ENCODE results near the gene ANKRD52. TPM values are rescaled to one million over a fixed set of nuclear protein-coding genes. Genes with fewer than 3 reads are reported as not detected.

The ANKRD52 gene
- total and polyA plus RNA-seq, 4 donors: 20.9 to 54.7 (median 32.9) TPM

DNA sequence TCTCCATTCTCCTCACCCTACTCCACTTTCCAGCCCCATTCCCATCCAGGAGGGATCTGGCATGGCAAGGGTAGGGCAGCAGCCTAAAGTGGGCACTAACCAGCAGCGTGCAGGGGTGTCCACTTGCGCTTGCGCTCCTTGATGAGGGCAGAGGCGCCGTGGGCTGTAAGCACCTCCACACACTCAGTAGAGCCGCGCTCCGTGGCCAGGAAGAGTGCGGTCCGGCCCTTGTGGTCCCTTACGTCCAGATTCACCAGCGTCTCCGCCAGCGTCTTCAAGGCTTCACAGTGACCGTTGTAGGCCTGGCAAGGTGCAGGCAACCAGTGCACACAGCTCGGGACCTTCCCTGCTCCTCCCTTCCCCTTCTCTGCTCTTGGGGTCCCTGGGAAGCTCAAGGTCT lies 10.3 kb downstream of the ANKRD52 start:
- no peaks in the 10 kb centered on the region for H3K27me3 ChIP-seq (ENCODE audit: control insufficient read depth, insufficient read depth, low read length)
- WGBS (ENCODE audit: insufficient coverage): 96% methylated on average over 16 of the region's 16 CpGs
- no peak overlapping the region for H3K4me3 ChIP-seq (ENCODE audit: low read depth, low read length)
- peaks cover 92% of the 10 kb centered on the region for H3K36me3 ChIP-seq (ENCODE audit: control insufficient read depth, insufficient read depth, low read length)
- H3K9me3 ChIP-seq (ENCODE audit: control insufficient read depth, insufficient read depth, low read length): no peaks in the 10 kb centered on the region
- no peaks in the 10 kb centered on the region for H3K4me1 ChIP-seq (ENCODE audit: control insufficient read depth, insufficient read depth, low read length)
- no peak overlapping the region for H3K27ac ChIP-seq (ENCODE audit: low read depth, low read length)
- no peak for DNase-seq (ENCODE audit: low read depth in 4 of 6, low spot score in 6 of 6)

DNA sequence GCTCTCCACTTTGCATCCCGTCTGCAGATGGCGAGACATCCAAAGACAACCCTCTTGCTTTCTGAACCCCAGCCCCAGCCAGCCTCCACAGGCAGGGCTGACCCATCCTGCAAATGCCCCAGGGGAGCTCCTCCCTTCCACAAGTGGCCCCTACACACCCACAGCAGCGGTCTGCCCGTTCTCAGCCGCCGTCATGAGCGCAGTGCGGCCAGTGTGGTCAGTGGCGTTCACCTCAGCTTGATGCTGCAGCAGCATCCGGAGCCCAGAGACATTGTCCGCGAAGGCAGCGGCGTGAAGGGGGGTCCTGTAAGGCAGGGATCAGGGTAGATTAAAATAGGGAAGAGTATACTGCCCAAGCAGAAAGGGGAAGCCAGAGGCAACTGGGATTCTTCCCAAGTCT lies 13.7 kb downstream of the ANKRD52 start:
- no peak overlapping the region for H3K27ac ChIP-seq (ENCODE audit: low read depth, low read length)
- H3K27me3 ChIP-seq (ENCODE audit: control insufficient read depth, insufficient read depth, low read length): no peaks in the 10 kb centered on the region
- H3K9me3 ChIP-seq (ENCODE audit: control insufficient read depth, insufficient read depth, low read length): no peaks in the 10 kb centered on the region
- 97% methylated on average over 14 of the region's 14 CpGs for WGBS (ENCODE audit: insufficient coverage)
- no peak overlapping the region for H3K4me3 ChIP-seq (ENCODE audit: low read depth, low read length)
- DNase-seq (ENCODE audit: low read depth in 4 of 6, low spot score in 6 of 6): no peak
- no peaks in the 10 kb centered on the region for H3K4me1 ChIP-seq (ENCODE audit: control insufficient read depth, insufficient read depth, low read length)
- H3K36me3 ChIP-seq (ENCODE audit: control insufficient read depth, insufficient read depth, low read length): peaks cover 96% of the 10 kb centered on the region

DNA sequence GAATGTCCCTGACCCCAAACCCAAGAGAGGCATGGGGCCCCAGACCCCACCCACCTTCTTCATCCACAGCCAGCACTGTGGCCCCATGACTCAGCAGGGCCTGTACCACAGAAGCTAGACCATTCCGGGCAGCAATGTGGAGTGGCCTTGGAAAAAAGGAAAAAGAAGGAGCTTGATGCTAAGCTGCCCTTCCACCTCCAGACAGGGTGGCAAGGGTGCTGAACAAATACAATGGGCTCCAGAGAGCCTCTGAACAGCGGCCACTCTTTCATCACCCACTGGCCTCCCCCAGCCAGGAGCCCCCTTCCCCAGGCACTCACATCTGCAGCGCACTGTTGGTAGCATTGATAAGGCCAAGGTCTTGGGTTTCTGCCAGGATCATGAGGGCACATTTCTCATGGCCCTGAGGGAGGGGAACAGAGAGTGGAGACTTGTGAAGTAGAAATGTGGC lies 14.4 kb downstream of the ANKRD52 start:
- H3K4me1 ChIP-seq (ENCODE audit: control insufficient read depth, insufficient read depth, low read length): no peaks in the 10 kb centered on the region
- H3K4me3 ChIP-seq (ENCODE audit: low read depth, low read length): no peak overlapping the region
- no peaks in the 10 kb centered on the region for H3K9me3 ChIP-seq (ENCODE audit: control insufficient read depth, insufficient read depth, low read length)
- H3K27me3 ChIP-seq (ENCODE audit: control insufficient read depth, insufficient read depth, low read length): no peaks in the 10 kb centered on the region
- DNase-seq (ENCODE audit: low read depth in 4 of 6, low spot score in 6 of 6): no peak
- H3K27ac ChIP-seq (ENCODE audit: low read depth, low read length): no peak overlapping the region
- peaks cover 98% of the 10 kb centered on the region for H3K36me3 ChIP-seq (ENCODE audit: control insufficient read depth, insufficient read depth, low read length)
- 60% methylated on average over 1 of the region's 3 CpGs for WGBS (ENCODE audit: insufficient coverage)

DNA sequence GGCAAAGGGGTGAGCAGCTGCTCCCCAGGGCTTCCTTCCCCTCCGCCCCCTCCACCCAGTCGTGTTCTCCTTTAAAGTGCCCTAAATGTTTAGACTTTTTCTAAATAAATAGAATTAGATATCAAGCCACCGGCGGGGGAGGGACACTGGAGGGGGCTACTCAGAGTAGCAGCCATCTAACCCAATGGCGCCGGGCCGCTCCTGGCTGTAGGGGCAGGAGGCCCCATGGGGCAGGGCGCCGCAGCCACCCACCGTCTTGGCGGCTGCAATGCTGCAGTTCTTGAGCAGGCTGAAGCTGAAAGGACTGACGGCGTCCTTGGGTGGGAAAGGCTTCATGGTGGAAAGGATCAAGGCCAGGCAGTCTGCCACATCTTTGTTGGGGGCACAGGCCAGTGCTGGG lies 15.2 kb downstream of the ANKRD52 start:
- Histone ChIP-seq H3K27me3 (ENCODE audit: control insufficient read depth, insufficient read depth, low read length) (no peaks in the 10 kb centered on the region), H3K4me1 (ENCODE audit: control insufficient read depth, insufficient read depth, low read length) (no peaks in the 10 kb centered on the region), H3K9me3 (ENCODE audit: control insufficient read depth, insufficient read depth, low read length) (no peaks in the 10 kb centered on the region), H3K27ac (ENCODE audit: low read depth, low read length) (peak overlapping the region; percentile 10), H3K4me3 (ENCODE audit: low read depth, low read length) (no peak overlapping the region), H3K36me3 (ENCODE audit: control insufficient read depth, insufficient read depth, low read length) (peaks cover 97% of the 10 kb centered on the region)
- DNase-seq (ENCODE audit: low read depth in 4 of 6, low spot score in 6 of 6): no peak
- WGBS (ENCODE audit: insufficient coverage): 96% methylated on average over 9 of the region's 13 CpGs

DNA sequence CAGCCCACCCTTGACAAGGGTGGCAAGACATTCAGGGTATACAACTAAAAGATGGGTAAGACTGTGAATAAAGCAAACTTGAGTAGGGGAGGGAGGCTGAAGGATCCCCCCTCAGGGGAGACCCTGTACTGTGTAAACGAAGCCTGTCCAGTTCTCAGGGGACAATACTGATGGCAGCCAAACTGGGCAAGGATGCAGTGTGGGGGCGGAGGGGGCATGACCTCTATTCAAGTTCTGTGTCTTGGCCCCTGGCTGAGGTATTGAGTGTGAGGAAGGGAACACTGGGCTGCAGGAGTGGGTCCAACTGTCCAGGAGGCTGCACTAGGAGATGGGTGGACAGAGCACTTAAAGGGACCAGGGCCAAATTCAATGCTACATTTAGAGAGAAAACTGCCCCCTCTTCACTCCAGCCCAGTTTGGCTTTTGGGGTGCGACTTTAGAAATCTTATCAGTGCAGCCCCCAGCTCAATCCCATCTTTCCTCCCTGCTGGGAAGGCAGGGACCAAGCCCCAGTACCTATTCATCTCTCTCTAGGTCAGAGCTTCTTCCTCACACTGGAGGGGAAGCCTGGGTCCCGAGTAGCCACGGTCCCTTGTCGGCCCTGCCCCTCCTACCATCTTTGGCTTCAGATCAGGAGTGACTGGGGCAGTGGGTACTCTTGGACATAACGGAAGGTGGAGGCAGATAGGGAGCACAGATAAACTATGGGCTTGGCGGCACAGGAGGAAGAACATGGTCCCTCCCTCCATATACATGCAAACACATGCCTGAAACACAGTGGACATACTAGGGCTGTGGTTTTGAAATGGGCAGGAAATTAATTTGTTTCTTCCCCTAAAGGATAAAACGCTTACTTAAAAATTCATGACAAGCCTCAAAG lies 16.5 kb downstream of the ANKRD52 start:
- Histone ChIP-seq H3K27ac (ENCODE audit: low read depth, low read length) (no peak overlapping the region), H3K9me3 (ENCODE audit: control insufficient read depth, insufficient read depth, low read length) (no peaks in the 10 kb centered on the region), H3K4me1 (ENCODE audit: control insufficient read depth, insufficient read depth, low read length) (no peaks in the 10 kb centered on the region), H3K36me3 (ENCODE audit: control insufficient read depth, insufficient read depth, low read length) (peaks cover 98% of the 10 kb centered on the region), H3K27me3 (ENCODE audit: control insufficient read depth, insufficient read depth, low read length) (no peaks in the 10 kb centered on the region), H3K4me3 (ENCODE audit: low read depth, low read length) (no peak overlapping the region)
- no peak for DNase-seq (ENCODE audit: low read depth in 4 of 6, low spot score in 6 of 6)
- 72% methylated on average over 3 of the region's 9 CpGs for WGBS (ENCODE audit: insufficient coverage)

DNA sequence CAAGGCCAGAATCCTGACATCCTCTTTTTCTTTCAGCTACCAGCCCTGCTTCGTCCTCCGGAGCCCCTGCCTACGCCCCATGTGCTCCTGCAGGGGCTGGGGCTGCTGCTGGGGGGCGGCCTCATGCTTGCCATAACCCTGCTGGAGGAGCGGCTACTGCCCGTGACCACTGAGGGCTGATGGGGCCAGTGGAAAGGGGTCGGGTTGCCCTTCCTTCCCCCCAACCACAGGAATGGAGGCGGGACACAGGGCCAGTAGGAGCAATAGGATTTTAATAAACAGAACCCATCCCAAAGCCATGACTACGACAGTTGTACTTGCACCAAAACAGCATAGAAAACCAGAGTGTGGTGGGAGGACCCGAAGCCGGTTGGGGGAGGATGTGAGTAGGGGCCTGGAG lies 20.6 kb downstream of the ANKRD52 start:
- Histone ChIP-seq H3K27me3 (ENCODE audit: control insufficient read depth, insufficient read depth, low read length) (no peaks in the 10 kb centered on the region), H3K4me1 (ENCODE audit: control insufficient read depth, insufficient read depth, low read length) (no peaks in the 10 kb centered on the region), H3K4me3 (ENCODE audit: low read depth, low read length) (no peak overlapping the region), H3K27ac (ENCODE audit: low read depth, low read length) (no peak overlapping the region), H3K9me3 (ENCODE audit: control insufficient read depth, insufficient read depth, low read length) (no peaks in the 10 kb centered on the region), H3K36me3 (ENCODE audit: control insufficient read depth, insufficient read depth, low read length) (peaks cover 76% of the 10 kb centered on the region)
- 68% methylated on average over 8 of the region's 11 CpGs for WGBS (ENCODE audit: insufficient coverage)
- DNase-seq (ENCODE audit: low read depth in 4 of 6, low spot score in 6 of 6): no peak

DNA sequence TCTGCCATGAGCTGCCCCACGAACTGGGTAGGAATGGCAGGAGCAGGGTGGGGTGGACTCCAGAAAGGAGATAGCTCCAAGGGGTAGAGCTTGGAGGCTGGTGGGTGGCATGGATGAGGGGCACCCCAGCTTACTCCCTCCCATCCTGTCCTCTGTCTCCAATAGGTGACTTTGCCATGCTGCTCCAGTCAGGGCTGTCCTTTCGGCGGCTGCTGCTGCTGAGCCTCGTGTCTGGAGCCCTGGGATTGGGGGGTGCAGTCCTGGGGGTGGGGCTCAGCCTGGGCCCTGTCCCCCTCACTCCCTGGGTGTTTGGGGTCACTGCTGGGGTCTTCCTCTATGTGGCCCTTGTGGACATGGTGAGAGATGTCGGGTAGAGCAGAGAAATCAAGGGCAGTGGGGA lies 21.2 kb downstream of the ANKRD52 start:
- H3K27ac ChIP-seq (ENCODE audit: low read depth, low read length): no peak overlapping the region
- no peaks in the 10 kb centered on the region for H3K4me1 ChIP-seq (ENCODE audit: control insufficient read depth, insufficient read depth, low read length)
- H3K36me3 ChIP-seq (ENCODE audit: control insufficient read depth, insufficient read depth, low read length): peaks cover 70% of the 10 kb centered on the region
- 88% methylated on average over 5 of the region's 5 CpGs for WGBS (ENCODE audit: insufficient coverage)
- no peaks in the 10 kb centered on the region for H3K27me3 ChIP-seq (ENCODE audit: control insufficient read depth, insufficient read depth, low read length)
- no peaks in the 10 kb centered on the region for H3K9me3 ChIP-seq (ENCODE audit: control insufficient read depth, insufficient read depth, low read length)
- H3K4me3 ChIP-seq (ENCODE audit: low read depth, low read length): no peak overlapping the region
- DNase-seq (ENCODE audit: low read depth in 4 of 6, low spot score in 6 of 6): no peak

DNA sequence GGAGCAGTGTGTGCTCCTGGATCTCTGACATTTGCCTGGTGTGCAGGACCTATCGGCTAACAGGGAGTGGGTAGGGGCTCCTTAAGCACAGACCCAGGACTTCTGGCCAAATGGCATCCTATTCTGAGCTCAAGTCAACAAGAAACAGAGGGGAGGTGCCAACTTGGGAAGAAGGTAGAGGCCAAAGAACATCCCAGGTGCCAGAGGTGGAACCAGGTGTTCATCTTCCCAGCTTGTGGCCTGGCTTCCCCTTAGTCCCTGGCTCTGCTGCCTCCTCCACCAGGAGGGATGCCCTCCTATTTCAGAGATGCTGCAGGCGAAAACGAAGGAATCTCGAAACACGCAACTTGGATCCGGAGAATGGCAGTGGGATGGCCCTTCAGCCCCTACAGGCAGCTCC lies 22.1 kb downstream of the ANKRD52 start:
- no peak for DNase-seq (ENCODE audit: low read depth in 4 of 6, low spot score in 6 of 6)
- H3K9me3 ChIP-seq (ENCODE audit: control insufficient read depth, insufficient read depth, low read length): no peaks in the 10 kb centered on the region
- H3K4me1 ChIP-seq (ENCODE audit: control insufficient read depth, insufficient read depth, low read length): no peaks in the 10 kb centered on the region
- H3K27me3 ChIP-seq (ENCODE audit: control insufficient read depth, insufficient read depth, low read length): no peaks in the 10 kb centered on the region
- H3K27ac ChIP-seq (ENCODE audit: low read depth, low read length): no peak overlapping the region
- 98% methylated on average over 6 of the region's 6 CpGs for WGBS (ENCODE audit: insufficient coverage)
- peaks cover 61% of the 10 kb centered on the region for H3K36me3 ChIP-seq (ENCODE audit: control insufficient read depth, insufficient read depth, low read length)
- H3K4me3 ChIP-seq (ENCODE audit: low read depth, low read length): no peak overlapping the region

DNA sequence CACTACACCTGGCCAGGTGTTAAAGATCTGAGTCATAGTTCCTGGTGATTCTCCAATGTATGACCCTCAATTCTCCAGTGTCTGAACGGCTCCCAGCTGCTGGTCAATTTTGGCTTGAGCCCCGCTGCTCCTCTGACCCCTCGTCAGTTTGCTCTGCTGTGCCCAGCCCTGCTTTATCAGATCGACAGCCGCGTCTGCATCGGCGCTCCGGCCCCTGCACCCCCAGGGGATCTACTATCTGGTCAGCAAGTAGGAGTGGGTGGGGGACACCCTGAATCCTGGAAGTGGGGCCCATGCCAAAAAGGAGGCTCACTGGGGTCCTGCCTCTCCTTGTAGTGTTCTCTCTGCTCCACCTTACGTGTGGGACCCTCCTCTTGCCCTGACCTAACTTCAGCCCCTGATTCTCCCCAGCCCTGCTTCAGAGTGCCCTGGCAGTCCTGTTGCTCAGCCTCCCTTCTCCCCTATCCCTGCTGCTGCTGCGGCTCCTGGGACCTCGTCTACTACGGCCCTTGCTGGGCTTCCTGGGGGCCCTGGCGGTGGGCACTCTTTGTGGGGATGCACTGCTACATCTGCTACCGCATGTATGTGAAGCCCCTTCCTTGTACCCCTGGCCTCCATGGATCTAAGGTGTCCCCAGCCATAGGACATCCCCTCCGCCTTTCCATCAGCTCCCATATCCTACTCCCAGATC lies 23.3 kb downstream of the ANKRD52 start:
- H3K36me3 ChIP-seq (ENCODE audit: control insufficient read depth, insufficient read depth, low read length): peaks cover 49% of the 10 kb centered on the region
- H3K27ac ChIP-seq (ENCODE audit: low read depth, low read length): no peak overlapping the region
- no peak for DNase-seq (ENCODE audit: low read depth in 4 of 6, low spot score in 6 of 6)
- no peak overlapping the region for H3K4me3 ChIP-seq (ENCODE audit: low read depth, low read length)
- H3K27me3 ChIP-seq (ENCODE audit: control insufficient read depth, insufficient read depth, low read length): no peaks in the 10 kb centered on the region
- 87% methylated on average over 16 of the region's 16 CpGs for WGBS (ENCODE audit: insufficient coverage)
- H3K4me1 ChIP-seq (ENCODE audit: control insufficient read depth, insufficient read depth, low read length): no peaks in the 10 kb centered on the region
- H3K9me3 ChIP-seq (ENCODE audit: control insufficient read depth, insufficient read depth, low read length): no peaks in the 10 kb centered on the region

DNA sequence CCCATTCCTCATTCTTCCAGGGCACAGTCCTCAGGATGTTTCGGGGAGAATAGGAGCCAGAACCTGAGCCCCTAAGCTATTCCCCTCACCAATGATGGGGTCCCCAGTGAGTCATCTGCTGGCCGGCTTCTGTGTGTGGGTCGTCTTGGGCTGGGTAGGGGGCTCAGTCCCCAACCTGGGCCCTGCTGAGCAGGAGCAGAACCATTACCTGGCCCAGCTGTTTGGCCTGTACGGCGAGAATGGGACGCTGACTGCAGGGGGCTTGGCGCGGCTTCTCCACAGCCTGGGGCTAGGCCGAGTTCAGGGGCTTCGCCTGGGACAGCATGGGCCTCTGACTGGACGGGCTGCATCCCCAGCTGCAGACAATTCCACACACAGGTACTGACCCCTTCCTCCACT lies 27.0 kb downstream of the ANKRD52 start:
- no peaks in the 10 kb centered on the region for H3K27me3 ChIP-seq (ENCODE audit: control insufficient read depth, insufficient read depth, low read length)
- peaks cover 25% of the 10 kb centered on the region for H3K36me3 ChIP-seq (ENCODE audit: control insufficient read depth, insufficient read depth, low read length)
- H3K27ac ChIP-seq (ENCODE audit: low read depth, low read length): no peak overlapping the region
- H3K4me3 ChIP-seq (ENCODE audit: low read depth, low read length): no peak overlapping the region
- no peaks in the 10 kb centered on the region for H3K4me1 ChIP-seq (ENCODE audit: control insufficient read depth, insufficient read depth, low read length)
- no peaks in the 10 kb centered on the region for H3K9me3 ChIP-seq (ENCODE audit: control insufficient read depth, insufficient read depth, low read length)
- 82% methylated on average over 11 of the region's 11 CpGs for WGBS (ENCODE audit: insufficient coverage)
- DNase-seq (ENCODE audit: low read depth in 4 of 6, low spot score in 6 of 6): no peak
